ENCODE data around the gene AP1G1. TPM values are rescaled to one million over a fixed set of nuclear protein-coding genes. Genes with fewer than 3 reads are reported as not detected.

Gene AP1G1
- total and polyA plus RNA-seq, 2 of the 4 experiments (the other 2 are of a cell fraction), result 48.3 to 86.7 TPM

DNA sequence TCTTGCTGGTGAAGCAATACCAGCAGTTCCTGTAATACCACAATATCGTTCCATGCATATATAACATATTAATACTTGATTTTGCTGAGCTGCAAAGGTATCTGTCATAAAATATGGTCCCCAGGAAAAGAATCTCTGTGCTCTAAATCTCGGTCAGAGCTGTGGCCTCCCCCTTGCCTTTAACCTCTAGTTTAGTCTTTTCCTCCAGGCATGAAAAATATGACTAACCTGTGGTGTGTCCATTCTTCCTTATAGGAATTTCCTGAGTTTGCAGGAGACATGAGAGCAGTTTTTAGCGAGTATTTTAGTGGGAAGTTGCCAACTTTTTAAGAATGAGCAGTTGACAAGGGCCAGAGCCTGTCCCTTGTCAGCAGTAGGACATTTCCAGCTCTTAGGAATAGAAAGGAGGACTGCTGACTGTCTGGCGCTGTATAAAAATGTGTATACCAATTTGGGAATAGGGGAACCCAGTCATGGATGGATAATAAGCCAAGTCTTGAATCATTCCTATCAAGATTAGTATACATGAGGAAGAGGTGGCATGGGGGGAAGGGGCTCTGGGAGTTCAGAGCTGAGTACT, 45.8 kb upstream of the AP1G1 start:
- dilution Hi-C loops (cut with HindIII; ENCODE audit: low sequenced_read_pairs, unreplicated experiment), result no loop called here
- DNase-seq (no peak), ATAC-seq (ENCODE audit: low read depth) (no peak)
- Histone ChIP-seq H4K5ac (ENCODE audit: low read depth, low read length) (no peak overlapping the region), H2BK20ac (ENCODE audit: low read depth, low read length) (no peak overlapping the region), H3K27ac (ENCODE audit: insufficient read depth, low read length) (no peak overlapping the region), H3K18ac (ENCODE audit: low read depth, low read length) (no peak overlapping the region), H2AK5ac (ENCODE audit: low read depth, low read length) (no peak overlapping the region), H3K9me3 (ENCODE audit: control insufficient read depth, insufficient read depth, low read length) (no peaks in the 10 kb centered on the region), H4K8ac (ENCODE audit: low read depth in 2 of 2, low read length in 2 of 2) (no peak overlapping the region), H3K9me1 (ENCODE audit: insufficient read depth, low read length) (peaks cover 21% of the 10 kb centered on the region), H3K4me2 (ENCODE audit: low read depth, low read length) (no peak overlapping the region), H3K27me3 (ENCODE audit: control insufficient read depth, insufficient read depth, low read length) (no peaks in the 10 kb centered on the region), H2BK15ac (ENCODE audit: low read depth, low read length) (no peak overlapping the region), H3K36me3 (ENCODE audit: control insufficient read depth, insufficient read depth, low read length) (peaks cover 47% of the 10 kb centered on the region), H3K79me1 (ENCODE audit: low read depth in 1 of 2, low read length in 2 of 2) (peaks cover 32 to 77% of the 10 kb centered on the region in 2 experiments), H2BK120ac (ENCODE audit: low read depth, low read length) (no peak overlapping the region), H3K4me1 (ENCODE audit: control insufficient read depth, insufficient read depth, low read length) (no peaks in the 10 kb centered on the region), H3K9ac (ENCODE audit: low read depth, low read length) (no peak overlapping the region), H3K23ac (ENCODE audit: low read depth, low read length) (no peak overlapping the region), H3K4me3 (ENCODE audit: insufficient read depth, low read depth, low read length) (no peak overlapping the region), H3K56ac (ENCODE audit: extremely low read depth, insufficient read depth, low read length) (no peak overlapping the region), H3K14ac (replicated peaks; ENCODE audit: low read depth, low read length) (no peak overlapping the region), H3K4ac (ENCODE audit: low read depth, low read length) (no peak overlapping the region), H4K20me1 (ENCODE audit: insufficient read depth, low read length) (peaks cover 25% of the 10 kb centered on the region), H2AK9ac (replicated peaks; ENCODE audit: low read depth, low read length, poor library complexity) (no peak overlapping the region), H4K91ac (ENCODE audit: insufficient read depth, low read depth, low read length) (no peak overlapping the region), H2AFZ (replicated peaks; ENCODE audit: low read length, poor library complexity) (no peak overlapping the region), H2BK5ac (ENCODE audit: low read depth, low read length, poor library complexity, severe bottlenecking) (no peak overlapping the region)
- in situ Hi-C loops (cut with MboI; ENCODE audit: low sequenced_read_pairs), result no loop called here
- ChIA-PET CTCF (no interaction called here), POLR2A (ENCODE audit: unreplicated experiment) (no interaction called here)
- no TSS peak for BruUV-seq (replicated peaks)
- 83% methylated on average over 1 of the region's 4 CpGs; no CpG with 5 or more reads in 1 of the 2 experiments for WGBS, 2 experiments (ENCODE audit: extremely low coverage in 2 of 2, insufficient read length in 1 of 2)
- intact Hi-C loops (cut with micrococcal nuclease), result no loop called here
- no peak for TF ChIP-seq RFX5 (IDR thresholded peaks at IDR 0.05; ENCODE audit: low read depth, low read length)
- TF ChIP-seq RAD21 (IDR thresholded peaks at IDR 0.05; ENCODE audit: low read length), result no peak
- TF ChIP-seq POLR2A (IDR thresholded peaks at IDR 0.05; ENCODE audit: low read depth, low read length), result no peak
- TF ChIP-seq RCOR1 (IDR thresholded peaks at IDR 0.05; ENCODE audit: insufficient replicate concordance, low read length), result no peak
- no peak for TF ChIP-seq CHD1 (IDR thresholded peaks at IDR 0.05; ENCODE audit: low read depth, low read length)
- TF ChIP-seq, protein P1, sequence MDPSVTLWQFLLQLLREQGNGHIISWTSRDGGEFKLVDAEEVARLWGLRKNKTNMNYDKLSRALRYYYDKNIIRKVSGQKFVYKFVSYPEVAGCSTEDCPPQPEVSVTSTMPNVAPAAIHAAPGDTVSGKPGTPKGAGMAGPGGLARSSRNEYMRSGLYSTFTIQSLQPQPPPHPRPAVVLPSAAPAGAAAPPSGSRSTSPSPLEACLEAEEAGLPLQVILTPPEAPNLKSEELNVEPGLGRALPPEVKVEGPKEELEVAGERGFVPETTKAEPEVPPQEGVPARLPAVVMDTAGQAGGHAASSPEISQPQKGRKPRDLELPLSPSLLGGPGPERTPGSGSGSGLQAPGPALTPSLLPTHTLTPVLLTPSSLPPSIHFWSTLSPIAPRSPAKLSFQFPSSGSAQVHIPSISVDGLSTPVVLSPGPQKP (IDR thresholded peaks at IDR 0.05; ENCODE audit: borderline replicate concordance, low read depth, low read length), result no peak
- no peak for TF ChIP-seq SMC3 (IDR thresholded peaks at IDR 0.05; ENCODE audit: low read depth, low read length)
- TF ChIP-seq, protein P2, sequence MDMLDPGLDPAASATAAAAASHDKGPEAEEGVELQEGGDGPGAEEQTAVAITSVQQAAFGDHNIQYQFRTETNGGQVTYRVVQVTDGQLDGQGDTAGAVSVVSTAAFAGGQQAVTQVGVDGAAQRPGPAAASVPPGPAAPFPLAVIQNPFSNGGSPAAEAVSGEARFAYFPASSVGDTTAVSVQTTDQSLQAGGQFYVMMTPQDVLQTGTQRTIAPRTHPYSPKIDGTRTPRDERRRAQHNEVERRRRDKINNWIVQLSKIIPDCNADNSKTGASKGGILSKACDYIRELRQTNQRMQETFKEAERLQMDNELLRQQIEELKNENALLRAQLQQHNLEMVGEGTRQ (IDR thresholded peaks at IDR 0.05; ENCODE audit: low read depth, low read length), result no peak
- TF ChIP-seq CTCF (conservative IDR thresholded peaks at IDR 0.05; ENCODE audit: low read depth, low read length), result no peak
- no peak for TF ChIP-seq CEBPB (IDR thresholded peaks at IDR 0.05; ENCODE audit: low read depth, low read length)
- no peak for TF ChIP-seq BHLHE40 (IDR thresholded peaks at IDR 0.05; ENCODE audit: low read depth, low read length)
- TF ChIP-seq MXI1 (IDR thresholded peaks at IDR 0.05; ENCODE audit: borderline replicate concordance, low read depth, low read length), result no peak
- TF ChIP-seq FOS (IDR thresholded peaks at IDR 0.05; ENCODE audit: low read depth, low read length), result no peak
- no peak for TF ChIP-seq NFE2L2 (IDR thresholded peaks at IDR 0.05; ENCODE audit: low read depth, low read length)
- TF ChIP-seq MAZ (IDR thresholded peaks at IDR 0.05; ENCODE audit: borderline replicate concordance, low read depth, low read length), result no peak
- no peak for TF ChIP-seq MAFK (IDR thresholded peaks at IDR 0.05; ENCODE audit: low read depth, low read length)

All from IMR-90 (cell line).